GM21786 (cell line): ENCODE data around the gene PRKAR1B.

ENCODE experiments used
- ATAC-seq: cut with Tn5 transposase; IDR thresholded peaks from one replicate; pipeline ENCODE4 v1.9.1; 2021; ENCODE audit not compliant: unreplicated experiment

PRKAR1B gene

DNA sequence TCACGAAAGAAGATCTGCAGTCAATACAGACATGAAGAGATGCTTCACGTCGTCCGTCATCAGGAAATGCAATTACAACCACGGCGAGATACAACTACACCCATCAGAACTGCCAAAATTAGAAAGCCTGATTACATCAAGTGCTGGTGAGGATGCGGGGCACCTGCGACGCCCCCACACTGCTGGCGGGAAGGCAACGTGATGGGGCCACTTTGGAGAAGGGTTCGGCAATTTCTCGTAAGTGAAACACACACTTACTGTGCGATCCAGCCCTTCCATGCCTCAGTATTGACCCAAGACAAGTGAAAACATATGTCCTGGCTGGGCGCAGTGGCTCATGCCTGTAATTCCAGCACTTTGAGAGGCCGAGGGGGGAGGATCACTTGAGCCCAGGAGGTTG lies 181.6 kb downstream of the PRKAR1B start:
- no peak for ATAC-seq

DNA sequence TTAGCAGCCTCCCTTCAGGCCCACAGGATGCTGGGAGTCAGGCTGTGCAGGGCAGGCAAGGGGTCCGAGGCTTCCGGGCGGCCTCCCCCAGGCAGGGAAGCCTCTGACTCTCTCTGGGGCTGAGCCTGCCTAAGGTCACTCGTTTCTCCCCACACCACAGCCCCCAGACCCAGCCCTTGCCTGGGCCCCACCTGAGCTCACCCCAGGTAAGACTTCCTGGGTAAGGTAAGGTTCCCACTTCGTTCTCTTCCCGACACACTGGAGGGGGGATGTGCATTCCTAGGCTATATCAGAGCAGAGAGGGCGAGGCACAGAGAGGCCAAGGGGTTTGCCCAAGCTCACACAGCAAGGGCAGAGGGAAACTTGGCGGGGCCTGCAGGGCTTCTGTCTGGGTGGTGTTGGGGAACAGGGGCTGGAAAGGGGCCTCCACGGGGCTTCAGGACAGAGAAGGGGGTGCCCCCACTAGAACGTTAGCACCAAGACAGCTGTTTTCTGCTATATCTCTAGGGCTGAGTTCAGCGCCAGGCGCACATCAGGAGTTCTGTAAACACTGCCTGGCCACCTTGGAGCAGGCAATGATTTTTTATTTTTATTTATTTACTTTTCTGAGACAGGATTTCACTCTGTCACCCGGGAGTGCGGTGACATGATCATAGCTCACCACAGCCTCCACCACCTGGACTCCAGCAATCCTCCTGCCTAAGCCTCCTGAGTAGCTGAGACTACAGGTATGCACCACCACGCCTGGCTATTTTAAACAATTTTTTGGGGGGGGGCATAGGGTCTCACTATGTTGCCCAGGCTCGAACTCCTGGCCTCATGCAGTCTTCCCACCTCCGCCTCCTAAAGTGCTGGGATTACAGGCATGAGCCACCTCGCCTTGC lies 182.5 kb downstream of the PRKAR1B start:
- ATAC-seq, result no peak

DNA sequence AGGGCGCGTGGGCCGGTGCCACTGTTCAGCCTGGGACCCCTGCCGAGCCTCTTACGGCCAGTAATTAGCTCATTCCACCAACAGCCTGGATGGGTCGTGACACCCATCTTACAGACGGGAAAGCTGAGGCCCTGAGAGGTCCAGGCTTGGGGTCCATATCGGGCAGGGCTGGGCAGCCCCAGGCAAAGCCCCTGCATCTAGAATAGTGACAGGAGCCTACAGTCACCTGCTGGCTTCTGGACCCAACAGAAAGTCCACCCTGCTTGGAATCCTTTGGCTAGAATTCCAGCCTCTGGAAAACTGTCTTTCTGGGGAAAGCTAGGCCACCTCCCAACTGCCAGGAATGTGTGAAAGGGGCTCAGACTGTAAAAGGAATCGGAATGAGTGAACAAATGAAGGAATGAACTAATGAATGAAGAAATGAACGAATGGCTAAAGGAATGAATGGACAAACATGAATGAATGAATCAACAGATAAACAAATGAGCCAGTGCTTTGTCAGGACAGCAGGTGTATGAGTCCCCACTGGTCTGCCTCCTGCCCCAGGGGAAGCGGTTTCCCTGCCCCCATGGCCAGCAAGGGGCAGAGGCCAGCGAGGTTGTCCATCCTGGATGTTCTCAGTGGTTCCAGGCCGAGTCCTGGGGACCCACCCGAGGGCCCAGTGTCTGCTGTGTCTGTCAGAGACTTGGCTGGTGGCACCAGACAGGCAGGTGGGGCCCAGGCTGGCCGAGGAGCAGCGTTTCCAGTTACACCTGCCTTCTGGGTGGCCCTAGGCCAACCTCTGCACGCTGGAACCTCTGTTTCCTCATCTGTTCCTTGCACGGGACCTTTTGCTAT lies 183.4 kb downstream of the PRKAR1B start:
- ATAC-seq, result no peak

DNA sequence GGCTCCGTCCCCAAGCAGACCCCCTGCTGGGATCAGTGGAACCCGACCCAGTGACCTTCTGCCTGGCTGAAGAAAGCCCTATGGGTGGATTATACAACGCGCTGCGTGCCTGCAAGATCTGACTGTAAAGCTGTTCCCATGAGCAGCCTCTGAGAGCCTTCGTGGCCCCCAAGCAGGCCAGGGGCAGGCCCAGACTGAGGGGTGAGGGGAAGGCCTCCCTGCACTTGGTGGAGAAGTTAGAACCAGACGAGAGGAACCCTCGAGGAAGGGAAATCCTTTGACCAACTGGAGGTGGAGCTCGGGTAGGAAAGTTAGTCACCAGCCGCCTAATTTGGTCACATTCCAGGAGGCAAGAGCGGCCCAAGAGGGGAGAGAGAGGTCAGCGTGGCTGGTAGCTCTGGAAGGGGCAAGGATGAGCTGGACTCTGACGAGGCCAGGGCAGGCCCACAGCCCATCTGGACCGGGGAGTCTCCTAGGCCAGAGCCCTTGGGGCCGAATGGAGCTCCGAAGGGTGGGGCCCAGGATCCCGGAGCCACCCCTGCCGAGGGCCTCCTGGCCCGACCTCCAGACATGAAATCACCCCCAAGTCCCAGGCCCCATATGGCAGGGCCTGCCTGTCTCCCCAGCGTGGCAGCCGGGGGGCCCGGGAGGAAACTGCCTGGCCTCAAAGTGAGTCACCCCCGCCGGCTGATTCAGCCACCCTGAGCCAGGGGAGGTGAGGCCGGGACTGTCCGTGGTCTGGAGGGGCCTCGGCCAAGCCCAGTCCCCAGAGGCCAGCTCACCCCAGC lies 184.2 kb downstream of the PRKAR1B start:
- no peak for ATAC-seq

DNA sequence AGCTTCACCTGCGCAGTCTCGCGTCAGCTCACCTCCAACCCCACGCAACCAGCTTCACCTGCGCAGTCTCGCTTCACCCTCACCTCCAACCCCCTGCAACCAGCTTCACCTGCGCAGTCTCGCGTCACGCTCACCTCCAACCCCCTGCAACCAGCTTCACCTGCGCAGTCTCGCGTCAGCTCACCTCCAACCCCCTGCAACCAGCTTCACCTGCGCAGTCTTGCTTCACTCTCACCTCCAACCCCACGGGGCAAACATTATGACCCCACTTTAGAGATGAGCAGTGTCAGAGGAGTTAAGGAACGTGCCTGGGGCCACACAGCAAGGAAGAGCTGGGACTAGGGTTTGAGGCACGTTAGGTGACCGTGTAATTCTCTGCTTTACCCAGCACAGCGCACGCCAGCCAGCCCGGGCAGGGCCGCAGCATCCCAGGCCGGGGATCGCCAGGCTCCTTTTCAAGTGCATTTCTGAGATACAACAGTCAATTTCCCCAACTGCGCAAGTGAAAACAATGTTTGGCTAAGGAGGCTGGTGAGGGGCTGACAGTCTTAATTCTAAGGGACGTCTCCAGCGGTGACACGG lies 184.9 kb downstream of the PRKAR1B start:
- ATAC-seq, result no peak

DNA sequence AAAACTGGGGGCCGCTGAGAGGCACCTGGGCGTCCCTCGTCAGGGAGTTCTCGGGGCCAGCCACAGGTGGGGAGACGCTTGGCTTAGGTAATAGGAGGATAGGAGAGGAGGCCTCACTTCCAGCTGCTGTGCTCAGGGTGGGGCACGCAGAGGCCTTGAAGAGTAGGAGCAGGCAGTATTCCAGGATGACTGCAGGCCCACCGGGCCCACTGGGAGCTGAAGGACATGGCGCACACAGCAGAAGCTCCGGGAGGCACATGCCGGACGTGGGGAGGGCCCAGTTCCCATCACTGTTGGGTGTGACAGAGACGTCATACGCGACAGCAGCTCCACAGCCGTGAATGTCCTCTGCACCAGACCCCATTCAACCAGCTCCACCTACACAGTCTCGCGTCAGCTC lies 185.4 kb downstream of the PRKAR1B start:
- no peak for ATAC-seq

DNA sequence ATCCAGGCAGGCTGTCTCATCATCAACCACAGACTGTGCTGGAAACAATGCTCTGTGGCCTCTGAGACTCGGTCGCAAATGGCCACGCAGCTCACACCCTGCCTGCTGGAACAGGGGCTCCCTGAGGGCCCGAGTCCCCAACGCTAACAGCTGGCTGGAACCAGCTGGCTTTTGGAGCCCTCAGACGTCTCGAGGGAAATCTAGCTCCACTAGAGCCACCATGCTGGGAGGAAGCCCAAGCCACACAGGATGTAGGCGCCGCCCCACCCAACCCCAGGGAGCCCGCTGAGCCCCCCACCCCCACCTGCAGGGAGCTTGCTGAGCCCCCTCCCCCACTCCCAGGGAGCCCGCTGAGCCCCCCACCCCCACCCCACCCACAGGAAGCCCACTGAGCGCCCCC lies 186.1 kb downstream of the PRKAR1B start:
- ATAC-seq, result no peak

DNA sequence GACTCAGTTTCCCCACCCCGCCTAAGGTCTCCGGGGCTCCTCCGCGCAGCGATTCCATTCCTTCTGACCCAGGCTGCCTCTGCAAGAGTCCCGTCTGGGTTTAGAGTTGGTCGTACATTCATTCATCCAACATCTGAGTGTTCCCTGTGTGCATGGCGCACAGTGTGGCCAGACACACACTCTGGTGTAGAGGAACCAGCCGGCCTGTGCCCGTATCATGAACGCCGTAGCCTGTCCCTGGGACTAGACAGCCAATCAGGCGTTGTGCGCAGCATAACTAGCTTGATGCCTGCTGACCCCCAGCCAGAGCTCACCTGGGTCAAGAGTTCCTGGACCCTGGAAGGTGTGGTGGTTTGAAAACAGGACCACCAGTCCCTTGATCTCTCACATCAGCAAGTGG lies 186.5 kb downstream of the PRKAR1B start:
- ATAC-seq, result no peak

DNA sequence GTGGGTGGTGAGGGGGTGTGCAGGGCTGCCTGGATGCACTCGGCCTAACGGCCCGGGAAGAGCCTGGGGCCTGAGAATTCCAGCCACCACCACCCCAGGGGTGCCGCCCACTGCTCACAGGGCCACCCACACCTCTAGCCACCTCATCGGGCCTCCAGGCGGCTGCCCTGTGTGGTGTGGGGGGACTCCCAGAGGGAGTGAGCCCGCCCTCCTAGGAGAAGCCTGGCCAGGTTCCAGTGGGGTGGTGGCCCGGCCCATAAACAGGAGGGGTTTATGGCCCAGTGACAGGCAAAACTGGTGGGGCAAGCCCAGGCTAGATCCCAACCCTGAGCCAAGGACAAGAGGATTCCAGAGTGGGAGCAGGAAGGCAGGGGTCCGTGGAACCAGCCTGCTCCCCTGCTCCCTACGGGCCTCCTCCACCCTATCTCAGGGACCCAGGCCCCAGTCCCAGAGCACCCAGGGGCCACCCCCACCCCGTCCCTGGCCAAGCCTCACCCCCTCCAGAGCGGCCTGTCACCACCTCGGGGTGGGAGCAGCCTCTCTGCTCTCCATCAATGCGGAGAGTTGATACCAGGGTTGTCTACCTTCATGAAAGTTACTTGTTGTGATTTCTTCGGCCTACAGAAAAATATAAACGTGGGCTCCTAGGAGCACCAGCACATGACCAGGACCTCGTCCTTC lies 187.2 kb downstream of the PRKAR1B start:
- ATAC-seq, result no peak

DNA sequence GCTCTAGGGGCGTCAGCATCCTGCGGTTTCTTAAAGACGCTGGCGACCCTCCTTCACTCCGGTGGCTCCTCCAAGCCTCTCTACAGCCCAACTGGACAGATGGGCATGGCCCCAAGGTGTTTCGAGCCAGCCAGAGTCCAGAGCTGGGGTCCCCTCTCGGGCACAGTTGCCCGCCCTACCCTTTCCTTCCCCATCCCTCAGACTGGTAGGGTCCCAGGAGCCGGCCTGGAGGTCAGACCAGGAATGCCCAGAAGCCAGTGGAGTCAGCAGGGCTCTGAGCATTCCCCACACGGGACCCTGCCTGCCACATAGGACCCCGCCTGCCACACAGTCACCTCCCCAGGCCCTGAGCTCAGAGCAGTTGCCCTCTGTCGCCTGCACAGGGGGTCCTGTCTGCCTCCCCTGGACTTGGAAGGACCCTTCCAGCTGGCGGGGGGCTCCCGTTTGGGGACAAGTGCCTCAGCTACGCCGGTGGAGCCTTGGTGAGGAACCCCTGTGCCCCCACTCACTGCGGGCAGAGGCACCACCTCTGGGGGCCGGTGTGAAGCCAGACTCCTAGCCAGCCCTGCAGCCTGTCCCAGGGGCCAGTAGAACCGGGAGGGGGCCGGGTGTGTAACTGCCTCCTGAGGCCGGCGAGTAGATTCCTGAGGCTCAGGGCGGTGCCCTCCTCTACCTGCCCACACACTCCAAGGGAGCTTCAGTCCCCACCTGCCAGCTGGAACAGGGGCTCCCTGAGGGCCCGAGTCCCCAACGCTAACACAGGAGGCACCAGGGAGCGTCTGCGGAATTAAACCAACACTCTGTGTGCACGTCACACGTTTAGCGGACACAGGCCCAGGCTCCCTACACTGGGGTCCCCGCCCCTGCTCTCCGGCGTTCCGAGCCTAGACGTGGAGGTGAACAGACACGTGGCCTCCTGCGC lies 188.1 kb downstream of the PRKAR1B start:
- no peak for ATAC-seq

DNA sequence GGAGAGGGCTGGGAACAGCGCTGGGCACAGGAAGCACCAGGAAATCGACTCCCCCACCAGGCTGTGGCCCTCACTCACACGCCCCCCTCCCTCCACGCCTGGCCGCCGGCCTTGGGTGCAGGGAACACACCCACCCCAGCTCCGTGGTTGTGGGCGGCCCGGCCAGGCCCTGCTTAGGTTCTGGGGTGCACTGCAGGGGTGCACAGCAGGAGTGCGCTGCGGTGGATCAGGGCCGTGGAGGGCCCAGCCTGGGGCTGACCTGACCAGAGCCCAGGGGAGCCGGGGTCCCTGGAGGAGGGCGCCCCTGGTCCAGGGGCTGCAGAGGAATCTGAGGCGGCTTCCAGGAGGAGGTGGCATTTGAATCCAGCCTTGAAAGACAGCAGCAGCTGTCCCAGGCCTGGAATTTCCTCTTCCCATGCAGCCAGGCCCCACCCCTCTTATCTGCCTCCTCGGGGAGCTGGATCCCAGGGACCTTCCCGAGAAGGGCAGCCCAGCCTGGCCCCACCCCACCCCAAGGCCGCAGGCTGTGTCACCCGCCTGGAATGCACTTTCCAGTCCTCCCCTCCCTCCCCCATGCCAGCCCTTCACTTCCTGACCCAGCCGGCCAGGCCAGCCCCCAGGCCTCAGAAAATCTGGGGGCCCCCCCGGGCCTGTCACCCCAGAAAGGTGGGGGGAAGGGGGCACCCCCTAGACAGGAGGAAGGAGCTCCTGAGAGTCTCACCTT lies 189.0 kb downstream of the PRKAR1B start:
- ATAC-seq, result no peak

DNA sequence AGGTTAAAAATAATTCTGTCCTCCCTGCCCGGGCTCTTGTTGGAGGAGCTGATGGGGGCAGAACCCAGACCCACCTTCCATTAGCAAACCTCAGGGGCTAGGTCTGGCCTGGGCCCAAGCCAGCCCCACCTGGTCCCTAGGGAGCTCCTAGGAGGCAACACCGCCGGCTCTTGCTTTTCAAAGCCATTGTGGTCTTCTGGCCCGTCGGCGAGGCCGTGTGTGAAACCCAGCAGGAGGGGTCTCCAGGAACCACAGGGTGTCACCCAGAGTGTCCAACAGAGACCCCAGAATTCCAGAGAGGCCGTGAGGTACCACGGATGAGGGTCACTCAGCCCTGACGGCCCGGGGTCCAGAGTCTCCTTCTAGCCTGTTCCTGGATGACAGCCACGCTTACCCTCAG lies 190.8 kb downstream of the PRKAR1B start:
- no peak for ATAC-seq

DNA sequence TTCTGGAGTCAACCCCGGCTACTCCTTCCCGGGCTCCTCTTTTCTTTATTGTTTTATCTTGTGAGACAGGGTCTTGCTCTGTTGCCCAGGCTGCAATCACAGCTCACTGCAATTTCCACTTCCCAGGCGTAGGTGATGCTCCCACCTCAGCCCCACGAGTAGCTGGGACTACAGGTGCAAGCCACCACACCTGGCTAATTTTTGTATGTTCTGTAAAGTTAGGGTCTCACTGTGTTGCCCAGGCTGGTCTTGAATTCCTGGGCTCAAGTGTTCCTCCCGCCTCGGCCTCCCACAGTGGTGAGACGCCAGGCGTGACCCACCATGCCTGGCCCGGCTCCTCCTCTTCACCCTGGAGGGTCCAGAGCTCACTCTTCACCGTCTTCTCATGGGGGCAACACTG lies 192.1 kb downstream of the PRKAR1B start:
- ATAC-seq, result no peak

DNA sequence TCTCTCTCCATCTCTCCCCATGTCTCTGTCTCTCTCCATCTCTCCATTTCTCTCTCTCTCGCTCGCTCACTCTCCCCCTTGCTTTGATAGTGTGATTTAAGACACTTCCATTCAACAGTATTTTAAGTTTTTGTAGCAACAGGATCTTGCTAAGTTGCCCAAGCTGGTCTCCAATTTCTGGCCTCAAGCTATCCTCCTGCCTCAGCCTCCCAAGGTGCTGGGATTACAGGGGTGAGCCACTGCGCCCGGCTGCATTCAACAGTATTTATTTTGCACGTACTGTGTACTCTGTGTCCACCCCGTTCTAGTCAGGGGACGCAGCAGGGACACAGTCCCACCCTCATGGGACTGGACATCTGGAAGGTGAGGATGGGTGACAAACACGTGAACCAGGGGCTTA lies 193.0 kb downstream of the PRKAR1B start:
- no peak for ATAC-seq

DNA sequence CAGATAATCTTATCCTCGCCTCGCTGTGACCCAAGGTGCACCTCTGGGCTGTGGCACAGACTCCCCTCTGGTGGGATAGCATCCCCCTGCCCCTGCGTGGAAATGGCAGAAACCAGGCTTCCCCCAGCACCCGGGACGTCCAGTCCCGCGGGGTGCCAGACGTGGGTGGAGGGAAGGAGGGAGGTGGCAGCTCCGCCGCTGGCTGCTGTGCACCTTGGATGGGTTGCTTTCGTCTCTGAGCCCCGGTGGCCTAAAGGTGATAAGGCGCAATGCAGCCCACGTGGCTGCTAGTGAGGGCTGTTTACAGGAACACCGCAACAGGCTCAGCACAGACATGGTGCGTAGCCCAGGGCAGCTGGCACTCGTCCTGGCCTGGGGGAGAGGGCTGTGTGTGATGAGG lies 193.8 kb downstream of the PRKAR1B start:
- no peak for ATAC-seq

DNA sequence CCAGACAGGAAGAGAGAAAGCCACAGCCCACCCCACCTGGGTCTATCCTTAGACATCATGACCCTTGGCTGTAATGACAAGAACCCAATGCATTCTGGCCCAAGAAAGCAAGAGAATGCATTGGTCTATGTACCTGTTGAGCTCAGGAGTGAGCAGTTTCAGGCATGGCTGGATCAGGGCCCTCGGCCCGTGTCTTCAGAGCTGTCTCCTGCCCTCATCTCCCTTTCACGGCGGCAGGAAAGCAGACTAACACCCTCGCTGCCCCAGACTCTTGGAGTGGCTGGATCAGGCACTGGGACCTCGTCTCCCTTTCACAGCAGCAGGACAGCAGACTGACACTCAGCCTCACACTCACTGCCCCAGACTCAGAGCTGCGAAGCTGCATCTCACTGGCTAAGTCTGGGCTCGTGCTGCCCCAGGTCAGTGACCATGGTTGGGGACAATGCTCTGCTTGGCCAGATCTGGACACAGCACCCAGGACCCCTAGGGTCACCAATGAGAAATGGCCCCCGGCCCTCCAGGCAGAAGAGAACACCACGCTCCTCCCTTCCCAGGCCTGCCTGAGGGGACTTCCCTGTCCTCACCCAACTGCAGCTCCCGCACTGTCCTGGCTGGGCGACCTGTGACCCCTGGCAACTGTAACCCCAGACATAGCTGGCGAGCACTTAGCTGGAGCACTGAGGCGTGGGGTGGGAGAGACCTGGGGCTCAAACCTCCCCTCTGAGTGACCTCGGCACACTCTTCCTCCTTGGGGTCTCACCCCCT lies 194.5 kb downstream of the PRKAR1B start:
- no peak for ATAC-seq

DNA sequence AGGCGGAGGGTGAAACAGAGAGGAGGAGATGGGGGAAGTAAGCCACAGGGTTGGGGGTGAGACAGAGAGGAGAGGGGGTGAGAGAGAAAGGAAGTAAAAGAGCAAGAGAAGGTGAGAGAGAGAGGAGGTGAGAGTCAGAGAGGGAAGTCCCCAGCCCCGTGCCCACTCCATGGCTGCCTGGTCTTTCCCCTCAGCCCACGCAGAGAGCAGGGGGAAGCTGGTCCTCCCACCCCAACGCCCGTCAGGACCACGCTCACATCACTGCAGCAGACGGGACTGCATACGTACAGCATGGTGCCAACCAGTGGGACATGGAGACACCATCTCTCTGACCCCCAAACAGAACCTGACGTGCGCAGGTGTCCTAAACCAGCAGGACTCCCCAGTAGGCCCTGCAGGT lies 195.3 kb downstream of the PRKAR1B start:
- ATAC-seq, result no peak

DNA sequence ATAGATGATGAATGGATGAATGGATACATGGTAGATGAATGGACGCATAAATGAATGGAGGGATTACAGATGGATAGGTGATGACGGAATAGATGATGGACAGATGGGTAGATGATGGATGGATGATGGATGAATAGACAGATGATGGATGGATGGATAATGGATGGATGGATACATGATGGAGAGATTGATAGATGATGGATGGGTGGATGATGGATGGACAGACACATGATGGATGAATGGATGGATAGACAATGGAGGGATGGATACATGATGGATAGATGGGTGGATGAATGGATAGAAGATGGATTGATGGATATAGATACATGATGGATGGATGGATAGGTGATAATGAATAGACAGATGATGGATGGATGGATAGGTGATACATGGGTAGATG lies 198.6 kb downstream of the PRKAR1B start:
- ATAC-seq, result no peak
